Measurements from ENCODE around the gene GDPD5. TPM values are rescaled to one million over a fixed set of nuclear protein-coding genes. Genes with fewer than 3 reads are reported as not detected.
A peak's percentile ranks its signal among the peaks of the same experiment; 100 is the strongest.

The GDPD5 gene
- total RNA-seq, 6 donors from 2014 or later: 5.7 to 34.6 (median 14.0) TPM

- Histone ChIP-seq H3K4me1 (peaks cover 14 to 33% (median 26%) of the 10 kb centered on the region in 4 donors), H3K9me3 (no peaks in the 10 kb centered on the region), H3K27me3 (peaks cover 0 to 9% (median 0%) of the 10 kb centered on the region in 4 donors), H3K27ac (no peak overlapping the region), H3K4me3 (no peak overlapping the region), H3K36me3 (no peaks in the 10 kb centered on the region)
- ATAC-seq (ENCODE audit: low FRiP score in 2 of 2) (no peak), DNase-seq (no peak)
- 95 to 100% methylated on average over 5 of the region's 5 CpGs for WGBS, 2 donors
- no peak for TF ChIP-seq POLR2A (IDR thresholded peaks at IDR 0.05)
- no peak for TF ChIP-seq EP300 (IDR thresholded peaks at IDR 0.05)
- no peak for TF ChIP-seq POLR2AphosphoS5 (IDR thresholded peaks at IDR 0.05)
- TF ChIP-seq, protein P1, sequence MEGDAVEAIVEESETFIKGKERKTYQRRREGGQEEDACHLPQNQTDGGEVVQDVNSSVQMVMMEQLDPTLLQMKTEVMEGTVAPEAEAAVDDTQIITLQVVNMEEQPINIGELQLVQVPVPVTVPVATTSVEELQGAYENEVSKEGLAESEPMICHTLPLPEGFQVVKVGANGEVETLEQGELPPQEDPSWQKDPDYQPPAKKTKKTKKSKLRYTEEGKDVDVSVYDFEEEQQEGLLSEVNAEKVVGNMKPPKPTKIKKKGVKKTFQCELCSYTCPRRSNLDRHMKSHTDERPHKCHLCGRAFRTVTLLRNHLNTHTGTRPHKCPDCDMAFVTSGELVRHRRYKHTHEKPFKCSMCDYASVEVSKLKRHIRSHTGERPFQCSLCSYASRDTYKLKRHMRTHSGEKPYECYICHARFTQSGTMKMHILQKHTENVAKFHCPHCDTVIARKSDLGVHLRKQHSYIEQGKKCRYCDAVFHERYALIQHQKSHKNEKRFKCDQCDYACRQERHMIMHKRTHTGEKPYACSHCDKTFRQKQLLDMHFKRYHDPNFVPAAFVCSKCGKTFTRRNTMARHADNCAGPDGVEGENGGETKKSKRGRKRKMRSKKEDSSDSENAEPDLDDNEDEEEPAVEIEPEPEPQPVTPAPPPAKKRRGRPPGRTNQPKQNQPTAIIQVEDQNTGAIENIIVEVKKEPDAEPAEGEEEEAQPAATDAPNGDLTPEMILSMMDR (IDR thresholded peaks at IDR 0.05): no peak
Observed at GRCh38 chr11:75527130-75527529, 1.4 kb upstream of the GDPD5 start.

DNA sequence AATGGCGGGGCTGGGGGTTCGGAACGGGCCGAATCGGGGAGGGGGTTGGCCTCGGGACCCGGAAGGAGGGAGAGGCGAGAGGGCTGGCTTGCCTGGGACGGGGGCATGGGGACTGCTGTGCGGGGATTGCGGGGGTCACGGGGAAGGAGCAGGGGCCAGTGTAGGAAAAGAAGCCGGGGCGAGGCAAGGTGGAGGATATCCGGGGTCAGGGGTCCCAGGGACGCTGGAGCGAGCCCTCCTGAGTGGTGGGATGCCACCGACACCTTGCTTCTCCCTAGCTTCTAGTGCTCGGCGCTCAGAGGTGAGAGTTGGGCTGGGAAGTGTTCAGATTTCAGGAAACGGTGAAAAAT is 426 bp upstream of the GDPD5 start:
- no peak for TF ChIP-seq POLR2AphosphoS5 (IDR thresholded peaks at IDR 0.05)
- TF ChIP-seq, protein P1 (IDR thresholded peaks at IDR 0.05): no peak
- no peak for TF ChIP-seq EP300 (IDR thresholded peaks at IDR 0.05)
- ATAC-seq (ENCODE audit: low FRiP score in 2 of 2) (no peak), DNase-seq (no peak)
- Histone ChIP-seq H3K9me3 (no peaks in the 10 kb centered on the region), H3K4me1 (peaks cover 14 to 28% (median 24%) of the 10 kb centered on the region in 4 donors), H3K4me3 (peak overlapping the region; percentile 48 to 90 (median 72)), H3K27ac (peak overlapping the region in 2 of 4 donors; percentile 58 to 79), H3K36me3 (no peaks in the 10 kb centered on the region), H3K27me3 (peaks cover 0 to 9% (median 0%) of the 10 kb centered on the region in 4 donors)
- WGBS, 2 donors: 4 to 6% methylated on average over 15 to 21 of the region's 21 CpGs

- H3K27ac ChIP-seq: peak overlapping the region in 1 of 4 donors; percentile 79
- H3K4me1 ChIP-seq: peaks cover 14 to 28% (median 24%) of the 10 kb centered on the region in 4 donors
- peak in 1 of 2 donors; percentile 88 for DNase-seq
- peaks cover 0 to 9% (median 0%) of the 10 kb centered on the region in 4 donors for H3K27me3 ChIP-seq
- 12 to 13% methylated on average over 25 to 30 of the region's 51 CpGs for WGBS, 2 donors
- TF ChIP-seq, protein P1 (IDR thresholded peaks at IDR 0.05): no peak
- TF ChIP-seq POLR2A (IDR thresholded peaks at IDR 0.05) (no peak), POLR2AphosphoS5 (IDR thresholded peaks at IDR 0.05) (no peak), EP300 (IDR thresholded peaks at IDR 0.05) (no peak)
- H3K36me3 ChIP-seq: no peaks in the 10 kb centered on the region
- no peaks in the 10 kb centered on the region for H3K9me3 ChIP-seq
- H3K4me3 ChIP-seq: peak overlapping the region; percentile 55 to 90 (median 72)
- ATAC-seq (ENCODE audit: low FRiP score in 2 of 2): no peak
Observed at GRCh38 chr11:75524665-75525432, 892 bp downstream of the GDPD5 start.

GRCh38 chr11:75523811-75524664 is 1.7 kb downstream of the GDPD5 start:
- H3K4me1 ChIP-seq: peaks cover 14 to 28% (median 24%) of the 10 kb centered on the region in 4 donors
- WGBS, 2 donors: 76 to 78% methylated on average over 6 to 10 of the region's 10 CpGs

More at GRCh38 chr11:75523811-75524664, 1.7 kb downstream of the GDPD5 start:
- ATAC-seq (ENCODE audit: low FRiP score in 2 of 2) (no peak), DNase-seq (no peak)
- H3K36me3 ChIP-seq: no peaks in the 10 kb centered on the region
- H3K9me3 ChIP-seq: no peaks in the 10 kb centered on the region
- no peak for TF ChIP-seq EP300 (IDR thresholded peaks at IDR 0.05)
- no peak for TF ChIP-seq POLR2AphosphoS5 (IDR thresholded peaks at IDR 0.05)
- TF ChIP-seq, protein P1 (IDR thresholded peaks at IDR 0.05): no peak
- TF ChIP-seq POLR2A (IDR thresholded peaks at IDR 0.05): no peak
- H3K27ac ChIP-seq: peak overlapping the region in 1 of 4 donors; percentile 79
- H3K4me3 ChIP-seq: peak overlapping the region in 3 of 4 donors; percentile 67 to 90 (median 76)
- peaks cover 0 to 9% (median 0%) of the 10 kb centered on the region in 4 donors for H3K27me3 ChIP-seq
